Prostate gland (tissue), 2 donors: ENCODE measurements around the gene ARHGAP9. TPM values are rescaled to one million over a fixed set of nuclear protein-coding genes. Genes with fewer than 3 reads are reported as not detected.

ENCODE experiments used
- DNase-seq: peaks from one replicate; pipeline ENCODE4 v3.0.0-alpha.2; 2019; ENCODE audit warnings: low spot score
- H3K27ac ChIP-seq, 2 donors: fragments of 200-600 bp; sonication (generic); 2 replicates each; pipeline ENCODE4 v1.5.1; 2017 to 2019
- H3K27me3 ChIP-seq: fragments of 200-600 bp; sonication (generic); replicated peaks from 2 replicates; pipeline ENCODE4 v1.5.1; 2019; ENCODE audit not compliant: insufficient read depth
- H3K36me3 ChIP-seq, 2 donors: fragments of 200-600 bp; sonication (generic); 1 replicate in 1 of 2; 2 replicates in 1 of 2; pipeline versions ENCODE4 v1.5.1 to v1.8.1; 2017 to 2019
- H3K4me1 ChIP-seq: fragments of 200-600 bp; sonication (generic); replicated peaks from 2 replicates; pipeline ENCODE4 v1.5.1; 2019
- H3K4me3 ChIP-seq, 2 donors: fragments of 200-600 bp; sonication (generic); 2 replicates each; pipeline ENCODE4 v1.5.1; 2017 to 2019
- H3K9me3 ChIP-seq: fragments of 200-600 bp; sonication (generic); 2 replicates; pipeline ENCODE4 v1.5.1; 2017
- CTCF ChIP-seq, 4 experiments: fragments of 200-600 bp in 2 of 4; fragments of 450-650 bp in 2 of 4; sonication (generic) in 2 of 4; IDR thresholded peaks; 1 replicate in 3 of 4; 2 replicates in 1 of 4; pipeline ENCODE4 v1.5.1; 2016 to 2019; ENCODE audit warnings: antibody characterized with exemption in 4 of 4, mild to moderate bottlenecking in 2 of 4, moderate library complexity in 2 of 4
- POLR2A ChIP-seq: fragments of 450-650 bp; IDR thresholded peaks from one replicate; pipeline ENCODE4 v1.6.1; 2016; ENCODE audit warnings: antibody characterized with exemption, mild to moderate bottlenecking
- POLR2AphosphoS5 ChIP-seq: sonication (generic); formaldehyde crosslinking; IDR thresholded peaks from one replicate; pipeline ENCODE4 v1.6.1; 2017; ENCODE audit warnings: antibody characterized with exemption
- WGBS: methylation state at CpG from one replicate; pipeline ENCODE4 v1.1.5; 2018; 5-methylcytosine and 5-hydroxymethylcytosine counted together
- intact Hi-C: fragments of 100-400 bp; cut with DNase I; formaldehyde crosslinking; loops from one replicate; pipeline ENCODE4 v1.14.2; 2022
- total RNA-seq, 2 donors: library from RNA; depleted of rRNA; stranded (reverse); fragments of >200 nt; gene quantifications; one replicate each; pipeline ENCODE4 v1.1.0, GENCODE V29; 2016

Gene ARHGAP9
- total RNA-seq, 2 donors from 2014 or later: 3.5 to 13.6 TPM

GRCh38 chr12:57452181-57452936, 27.3 kb downstream of the ARHGAP9 start:
- no peak overlapping the region for H3K27ac ChIP-seq
- TF ChIP-seq POLR2AphosphoS5 (no peak), POLR2A (no peak), CTCF (IDR thresholded peaks at IDR 0.05) (no peak)
- no peaks in the 10 kb centered on the region for H3K27me3 ChIP-seq
- no peaks in the 10 kb centered on the region for H3K4me1 ChIP-seq
- WGBS: 22% methylated on average over 9 of the region's 9 CpGs
- no peak overlapping the region for H3K4me3 ChIP-seq
- H3K36me3 ChIP-seq: no peaks in the 10 kb centered on the region
- intact Hi-C loops: loop anchor here (5.0 kb wide), 2 partner anchors 145 to 190 kb away; no protein-coding TSS in a partner anchor
- no peaks in the 10 kb centered on the region for H3K9me3 ChIP-seq
- DNase-seq: no peak

GRCh38 chr12:57451233-57451778, 28.4 kb downstream of the ARHGAP9 start:
- DNase-seq: no peak
- Histone ChIP-seq H3K27me3 (no peaks in the 10 kb centered on the region), H3K4me3 (no peak overlapping the region), H3K36me3 (no peaks in the 10 kb centered on the region), H3K4me1 (no peaks in the 10 kb centered on the region), H3K9me3 (no peaks in the 10 kb centered on the region), H3K27ac (no peak overlapping the region)
- TF ChIP-seq CTCF (IDR thresholded peaks at IDR 0.05): no peak
- TF ChIP-seq POLR2AphosphoS5: no peak
- TF ChIP-seq POLR2A: no peak
- WGBS: 71% methylated on average over 6 of the region's 6 CpGs
- intact Hi-C loops: loop anchor here (5.0 kb wide), 2 partner anchors 144 to 189 kb away; no protein-coding TSS in a partner anchor

DNA sequence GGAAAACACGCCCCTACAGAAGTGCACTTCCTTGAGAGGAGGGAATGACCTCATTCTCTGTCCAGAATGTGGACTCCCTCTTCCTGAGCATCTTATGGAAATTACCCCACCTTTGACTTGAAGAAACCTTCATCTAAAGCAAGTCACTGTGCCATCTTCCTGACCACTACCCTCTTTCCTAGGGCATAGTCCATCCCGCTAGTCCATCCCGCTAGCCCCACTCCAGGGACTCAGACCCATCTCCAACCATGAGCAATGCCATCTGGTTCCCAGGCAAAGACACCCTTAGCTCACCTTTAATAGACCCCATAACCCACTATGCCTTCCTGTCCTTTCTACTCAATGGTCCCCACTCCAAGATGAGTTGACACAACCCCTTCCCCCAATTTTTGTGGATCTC, 29.6 kb downstream of the ARHGAP9 start:
- no peaks in the 10 kb centered on the region for H3K36me3 ChIP-seq
- H3K9me3 ChIP-seq: no peaks in the 10 kb centered on the region
- H3K4me1 ChIP-seq: no peaks in the 10 kb centered on the region
- no peak for DNase-seq
- no peak overlapping the region for H3K27ac ChIP-seq
- TF ChIP-seq POLR2A (no peak), POLR2AphosphoS5 (no peak)
- intact Hi-C loops: loop anchor here (5.0 kb wide), 2 partner anchors 143 to 188 kb away; no protein-coding TSS in a partner anchor
- H3K27me3 ChIP-seq: no peaks in the 10 kb centered on the region
- H3K4me3 ChIP-seq: no peak overlapping the region
- WGBS: 94% methylated on average over 3 of the region's 3 CpGs

DNA sequence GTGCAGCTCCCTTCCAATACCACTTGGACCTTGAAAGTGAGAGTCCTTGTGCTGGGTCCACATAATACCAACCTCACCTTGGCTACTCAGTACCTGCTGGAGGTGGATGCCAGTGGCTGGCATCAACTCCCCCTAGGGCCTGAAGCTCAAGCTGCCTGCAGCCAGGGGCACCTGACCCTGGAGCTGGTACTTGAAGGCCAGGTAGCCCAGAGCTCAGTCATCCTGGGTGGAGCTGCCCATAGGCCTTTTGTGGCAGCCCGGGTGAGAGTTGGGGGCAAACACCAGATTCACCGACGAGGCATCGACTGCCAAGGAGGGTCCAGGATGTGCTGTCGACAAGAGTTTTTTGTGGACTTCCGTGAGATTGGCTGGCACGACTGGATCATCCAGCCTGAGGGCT, 30.3 kb downstream of the ARHGAP9 start:
- no peak overlapping the region for H3K27ac ChIP-seq
- H3K36me3 ChIP-seq: no peaks in the 10 kb centered on the region
- no peak for DNase-seq
- 93% methylated on average over 7 of the region's 7 CpGs for WGBS
- no peaks in the 10 kb centered on the region for H3K9me3 ChIP-seq
- H3K4me3 ChIP-seq: no peak overlapping the region
- no peak for TF ChIP-seq POLR2AphosphoS5
- H3K4me1 ChIP-seq: no peaks in the 10 kb centered on the region
- intact Hi-C loops: no loop called here
- no peaks in the 10 kb centered on the region for H3K27me3 ChIP-seq

- no peak overlapping the region for H3K27ac ChIP-seq
- no peaks in the 10 kb centered on the region for H3K27me3 ChIP-seq
- intact Hi-C loops: no loop called here
- TF ChIP-seq CTCF (IDR thresholded peaks at IDR 0.05): no peak
- no peak for TF ChIP-seq POLR2A
- no peak for TF ChIP-seq POLR2AphosphoS5
- H3K4me1 ChIP-seq: no peaks in the 10 kb centered on the region
- H3K36me3 ChIP-seq: no peaks in the 10 kb centered on the region
- DNase-seq: no peak
- no peaks in the 10 kb centered on the region for H3K9me3 ChIP-seq
- H3K4me3 ChIP-seq: no peak overlapping the region
- 88% methylated on average over 2 of the region's 2 CpGs for WGBS
Measured at GRCh38 chr12:57448669-57449068, 31.0 kb downstream of the ARHGAP9 start.
